Adipocyte (in vitro differentiated cells): ENCODE data around the gene DUSP23.

ENCODE experiments used
- DNase-seq: peaks from one replicate; pipeline ENCODE4 v3.0.0-alpha.2; 2015; ENCODE audit warnings: low read depth
- H3K27me3 ChIP-seq: replicated peaks from 2 replicates; pipeline ENCODE4 v1.7.0; 2013; ENCODE audit warnings: mild to moderate bottlenecking, low read length, moderate library complexity; ENCODE audit not compliant: control insufficient read depth, insufficient read depth
- H3K36me3 ChIP-seq: 2 replicates; pipeline ENCODE4 v1.7.0; 2013; ENCODE audit warnings: low read length, mild to moderate bottlenecking, moderate library complexity; ENCODE audit not compliant: control insufficient read depth, insufficient read depth, severe bottlenecking
- H3K4me1 ChIP-seq: 2 replicates; pipeline ENCODE4 v1.7.0; 2013; ENCODE audit warnings: mild to moderate bottlenecking, low read length, moderate library complexity; ENCODE audit not compliant: control insufficient read depth, insufficient read depth
- H3K4me3 ChIP-seq: 2 replicates; pipeline ENCODE4 v1.7.0; 2013; ENCODE audit warnings: mild to moderate bottlenecking, low read length, moderate library complexity
- H3K9ac ChIP-seq: 2 replicates; pipeline ENCODE4 v1.7.0; 2013; ENCODE audit warnings: mild to moderate bottlenecking, low read length, moderate library complexity
- H3K9me3 ChIP-seq: 2 replicates; pipeline ENCODE4 v1.7.0; 2013; ENCODE audit warnings: mild to moderate bottlenecking, low read length, moderate library complexity; ENCODE audit not compliant: control insufficient read depth

Gene DUSP23

GRCh38 chr1:159755451-159756007 is 25.2 kb upstream of the DUSP23 start:
- H3K4me3 ChIP-seq: no peak overlapping the region
- peaks cover 55% of the 10 kb centered on the region for H3K4me1 ChIP-seq
- no peaks in the 10 kb centered on the region for H3K27me3 ChIP-seq
- no peak for DNase-seq
- no peaks in the 10 kb centered on the region for H3K9me3 ChIP-seq
- H3K9ac ChIP-seq: no peak overlapping the region
- no peaks in the 10 kb centered on the region for H3K36me3 ChIP-seq

- Histone ChIP-seq H3K9me3 (no peaks in the 10 kb centered on the region), H3K4me3 (no peak overlapping the region), H3K36me3 (no peaks in the 10 kb centered on the region), H3K4me1 (peaks cover 49% of the 10 kb centered on the region), H3K9ac (peak overlapping the region; percentile 75), H3K27me3 (no peaks in the 10 kb centered on the region)
- peak; percentile 75 for DNase-seq
Observed at GRCh38 chr1:159756397-159756796, 24.4 kb upstream of the DUSP23 start.

- H3K9me3 ChIP-seq: peaks cover 5% of the 10 kb centered on the region
- no peak overlapping the region for H3K4me3 ChIP-seq
- no peaks in the 10 kb centered on the region for H3K36me3 ChIP-seq
- H3K27me3 ChIP-seq: peaks cover 11% of the 10 kb centered on the region
- H3K9ac ChIP-seq: no peak overlapping the region
- peaks cover 6% of the 10 kb centered on the region for H3K4me1 ChIP-seq
- DNase-seq: no peak
Observed at GRCh38 chr1:159763686-159764085, 17.1 kb upstream of the DUSP23 start.

GRCh38 chr1:159765806-159766205 is 15.0 kb upstream of the DUSP23 start:
- Histone ChIP-seq H3K4me3 (no peak overlapping the region), H3K27me3 (peaks cover 12% of the 10 kb centered on the region), H3K36me3 (no peaks in the 10 kb centered on the region), H3K4me1 (peaks cover 6% of the 10 kb centered on the region), H3K9me3 (peaks cover 5% of the 10 kb centered on the region), H3K9ac (no peak overlapping the region)
- no peak for DNase-seq

GRCh38 chr1:159771127-159771895 is 9.5 kb upstream of the DUSP23 start:
- no peaks in the 10 kb centered on the region for H3K36me3 ChIP-seq
- H3K4me1 ChIP-seq: no peaks in the 10 kb centered on the region
- H3K27me3 ChIP-seq: peaks cover 20% of the 10 kb centered on the region
- peaks cover 6% of the 10 kb centered on the region for H3K9me3 ChIP-seq
- H3K4me3 ChIP-seq: no peak overlapping the region
- DNase-seq: no peak
- H3K9ac ChIP-seq: no peak overlapping the region

GRCh38 chr1:159774465-159774864 is 6.3 kb upstream of the DUSP23 start:
- Histone ChIP-seq H3K4me1 (peaks cover 5% of the 10 kb centered on the region), H3K4me3 (no peak overlapping the region), H3K9me3 (peaks cover 5% of the 10 kb centered on the region), H3K27me3 (peaks cover 14% of the 10 kb centered on the region), H3K9ac (no peak overlapping the region), H3K36me3 (no peaks in the 10 kb centered on the region)
- no peak for DNase-seq

- no peaks in the 10 kb centered on the region for H3K36me3 ChIP-seq
- peaks cover 5% of the 10 kb centered on the region for H3K9me3 ChIP-seq
- peaks cover 14% of the 10 kb centered on the region for H3K27me3 ChIP-seq
- peak; percentile 34 for DNase-seq
- H3K4me3 ChIP-seq: no peak overlapping the region
- peaks cover 14% of the 10 kb centered on the region for H3K4me1 ChIP-seq
- H3K9ac ChIP-seq: no peak overlapping the region
Observed at GRCh38 chr1:159775716-159776115, 5.0 kb upstream of the DUSP23 start.

- H3K9me3 ChIP-seq: peaks cover 5% of the 10 kb centered on the region
- H3K4me1 ChIP-seq: peaks cover 19% of the 10 kb centered on the region
- DNase-seq: no peak
- H3K9ac ChIP-seq: no peak overlapping the region
- no peak overlapping the region for H3K4me3 ChIP-seq
- no peaks in the 10 kb centered on the region for H3K36me3 ChIP-seq
- peaks cover 9% of the 10 kb centered on the region for H3K27me3 ChIP-seq
Observed at GRCh38 chr1:159778266-159778665, 2.5 kb upstream of the DUSP23 start.

GRCh38 chr1:159779403-159779851 is 1.3 kb upstream of the DUSP23 start:
- Histone ChIP-seq H3K27me3 (no peaks in the 10 kb centered on the region), H3K9ac (peak overlapping the region; percentile 73), H3K36me3 (no peaks in the 10 kb centered on the region), H3K4me3 (no peak overlapping the region), H3K9me3 (peaks cover 5% of the 10 kb centered on the region), H3K4me1 (peaks cover 19% of the 10 kb centered on the region)
- peak; percentile 51 for DNase-seq

- Histone ChIP-seq H3K9me3 (no peaks in the 10 kb centered on the region), H3K27me3 (no peaks in the 10 kb centered on the region), H3K4me3 (peak overlapping the region; percentile 88), H3K4me1 (peaks cover 25% of the 10 kb centered on the region), H3K36me3 (no peaks in the 10 kb centered on the region), H3K9ac (peak overlapping the region; percentile 82)
- DNase-seq: no peak
Observed at GRCh38 chr1:159781992-159782391, 1.2 kb downstream of the DUSP23 start.

GRCh38 chr1:159783724-159784123 is 3.0 kb downstream of the DUSP23 start:
- DNase-seq: no peak
- Histone ChIP-seq H3K9me3 (no peaks in the 10 kb centered on the region), H3K36me3 (no peaks in the 10 kb centered on the region), H3K27me3 (no peaks in the 10 kb centered on the region), H3K9ac (no peak overlapping the region), H3K4me3 (no peak overlapping the region), H3K4me1 (peaks cover 28% of the 10 kb centered on the region)
